Kidney epithelial cell (primary cell): ENCODE data around the gene AXIN2. TPM values are rescaled to one million over a fixed set of nuclear protein-coding genes. Genes with fewer than 3 reads are reported as not detected.

Experiments
- DNase-seq: peaks from one replicate; pipeline ENCODE4 v3.0.0-alpha.2; 2010; ENCODE audit warnings: low read depth
- H3K27me3 ChIP-seq: 2 replicates; pipeline ENCODE4 v1.6.0; 2011; ENCODE audit warnings: low read length; ENCODE audit not compliant: control insufficient read depth, insufficient read depth
- H3K36me3 ChIP-seq: 2 replicates; pipeline ENCODE4 v1.5.1; 2011; ENCODE audit warnings: low read length; ENCODE audit not compliant: control insufficient read depth, insufficient read depth
- H3K4me3 ChIP-seq: 2 replicates; pipeline ENCODE4 v1.5.1; 2011; ENCODE audit warnings: low read depth, mild to moderate bottlenecking, control low read depth, low read length
- CTCF ChIP-seq: IDR thresholded peaks from 2 replicates; pipeline ENCODE4 v1.5.1; 2011; ENCODE audit warnings: mild to moderate bottlenecking, moderate library complexity, low read length, control low read depth, inconsistent platforms; ENCODE audit not compliant: insufficient read depth, poor library complexity, severe bottlenecking
- total RNA-seq: library from RNA; depleted of rRNA; stranded (reverse); fragments of >200 nt; gene quantifications from 2 replicates; pipeline ENCODE4 v1.2.3, GENCODE V29; 2015

Gene AXIN2
- total RNA-seq, 1 donor from 2014 or later, result 2.4 TPM

- no peak for DNase-seq
- H3K4me3 ChIP-seq, result no peak overlapping the region
- H3K36me3 ChIP-seq, result no peaks in the 10 kb centered on the region
- no peak for TF ChIP-seq CTCF
- H3K27me3 ChIP-seq, result no peaks in the 10 kb centered on the region
Observed at GRCh38 chr17:65544672-65545071, 16.8 kb downstream of the AXIN2 start.

GRCh38 chr17:65542610-65543009, 18.8 kb downstream of the AXIN2 start:
- no peak for TF ChIP-seq CTCF
- no peak for DNase-seq
- Histone ChIP-seq H3K27me3 (no peaks in the 10 kb centered on the region), H3K4me3 (no peak overlapping the region), H3K36me3 (no peaks in the 10 kb centered on the region)

GRCh38 chr17:65542067-65542466, 19.4 kb downstream of the AXIN2 start:
- TF ChIP-seq CTCF, result no peak
- Histone ChIP-seq H3K4me3 (no peak overlapping the region), H3K27me3 (no peaks in the 10 kb centered on the region), H3K36me3 (no peaks in the 10 kb centered on the region)
- no peak for DNase-seq

GRCh38 chr17:65541453-65541852, 20.0 kb downstream of the AXIN2 start:
- Histone ChIP-seq H3K4me3 (no peak overlapping the region), H3K36me3 (no peaks in the 10 kb centered on the region), H3K27me3 (no peaks in the 10 kb centered on the region)
- no peak for DNase-seq
- TF ChIP-seq CTCF, result no peak

GRCh38 chr17:65539630-65540266, 21.7 kb downstream of the AXIN2 start:
- no peak overlapping the region for H3K4me3 ChIP-seq
- H3K36me3 ChIP-seq, result no peaks in the 10 kb centered on the region
- DNase-seq, result no peak
- no peak for TF ChIP-seq CTCF
- H3K27me3 ChIP-seq, result no peaks in the 10 kb centered on the region

GRCh38 chr17:65538675-65539529, 22.5 kb downstream of the AXIN2 start:
- Histone ChIP-seq H3K36me3 (no peaks in the 10 kb centered on the region), H3K4me3 (no peak overlapping the region), H3K27me3 (no peaks in the 10 kb centered on the region)
- DNase-seq, result no peak
- no peak for TF ChIP-seq CTCF
